Peyer's patch (tissue), 4 donors: ENCODE data around the gene CCDC192. TPM values are rescaled to one million over a fixed set of nuclear protein-coding genes. Genes with fewer than 3 reads are reported as not detected.
A peak's percentile ranks its signal among the peaks of the same experiment; 100 is the strongest.

Source experiments
- DNase-seq, 3 donors: peaks; one replicate each; pipeline ENCODE4 v3.0.0-alpha.2; 2017 to 2019
- H3K27ac ChIP-seq, 4 donors: fragments of 200-600 bp; sonication (generic); one replicate each; pipeline ENCODE4 v1.5.1; 2016 to 2019
- H3K27me3 ChIP-seq, 2 donors: fragments of 200-600 bp; sonication (generic); one replicate each; pipeline ENCODE4 v1.5.1; 2019
- H3K36me3 ChIP-seq, 3 donors: fragments of 200-600 bp; sonication (generic); one replicate each; pipeline ENCODE4 v1.5.1; 2016 to 2019
- H3K4me1 ChIP-seq, 4 donors: fragments of 200-600 bp; sonication (generic); one replicate each; pipeline ENCODE4 v1.5.1; 2016 to 2019
- H3K4me3 ChIP-seq, 4 donors: fragments of 200-600 bp; sonication (generic); 1 replicate in 3 of 4; 2 replicates in 1 of 4; pipeline ENCODE4 v1.5.1; 2016 to 2019; ENCODE audit warnings: mild to moderate bottlenecking in 1 of 4
- H3K9me3 ChIP-seq, 4 donors: fragments of 200-600 bp; sonication (generic); one replicate each; pipeline ENCODE4 v1.5.1; 2016 to 2019; ENCODE audit warnings: mild to moderate bottlenecking in 1 of 4
- CTCF ChIP-seq, 6 experiments: fragments of 450-650 bp in 4 of 6; fragments of 200-600 bp in 2 of 6; sonication (generic) in 1 of 6; IDR thresholded peaks; one replicate each; pipeline ENCODE4 v1.5.1; 2017 to 2019; ENCODE audit warnings: antibody characterized with exemption in 6 of 6, mild to moderate bottlenecking in 3 of 6, moderate library complexity in 1 of 6
- POLR2A ChIP-seq, 2 donors: fragments of 450-650 bp; IDR thresholded peaks; one replicate each; pipeline ENCODE4 v1.5.1; 2017; ENCODE audit warnings: antibody characterized with exemption in 2 of 2, mild to moderate bottlenecking in 2 of 2, moderate library complexity in 2 of 2
- total RNA-seq, 4 donors: library from RNA; depleted of rRNA; stranded (reverse); fragments of >200 nt; gene quantifications; one replicate each; pipeline ENCODE4 v1.1.0, GENCODE V29; 2016

Gene CCDC192
- total RNA-seq, 4 donors from 2014 or later = not detected

GRCh38 chr5:127958421-127959011, 255.3 kb downstream of the CCDC192 start:
- no peak overlapping the region for H3K4me3 ChIP-seq
- DNase-seq = no peak
- no peaks in the 10 kb centered on the region for H3K9me3 ChIP-seq
- peaks cover 0 to 40% (median 0%) of the 10 kb centered on the region in 4 donors for H3K4me1 ChIP-seq
- no peaks in the 10 kb centered on the region for H3K27me3 ChIP-seq
- H3K36me3 ChIP-seq = no peaks in the 10 kb centered on the region
- TF ChIP-seq CTCF (IDR thresholded peaks at IDR 0.05) (no peak), POLR2A (IDR thresholded peaks at IDR 0.05) (no peak)
- peak overlapping the region in 2 of 4 donors; percentile 16 to 41 for H3K27ac ChIP-seq

DNA sequence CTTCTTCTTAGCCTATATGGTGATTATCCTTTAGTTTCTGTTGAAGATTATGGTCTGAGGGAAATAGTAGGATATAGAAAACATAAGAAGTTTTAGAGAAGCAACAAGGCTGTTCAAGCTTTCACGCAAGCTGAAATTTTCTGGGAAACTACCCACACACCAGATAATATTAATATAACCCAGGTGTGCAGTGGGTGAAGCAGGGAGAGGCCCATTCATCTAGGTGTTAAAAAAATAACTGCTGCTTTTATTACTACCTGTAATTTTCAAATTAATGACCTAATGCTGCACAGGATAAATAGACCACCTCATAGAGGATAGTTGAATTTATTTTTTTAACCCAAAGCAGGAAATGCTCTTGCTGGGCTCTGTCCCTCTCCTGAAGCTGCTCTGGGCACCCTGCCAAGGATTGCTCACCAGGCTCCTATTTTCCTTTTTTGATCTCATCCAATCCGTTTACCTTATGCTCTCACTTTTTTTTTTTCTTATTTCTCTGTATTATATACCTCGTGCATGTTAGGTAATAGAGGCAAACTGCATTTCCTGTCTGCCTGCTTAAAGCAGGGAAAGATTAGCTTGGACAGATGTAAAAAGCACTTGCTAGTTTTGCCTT, 256.1 kb downstream of the CCDC192 start:
- Histone ChIP-seq H3K36me3 (no peaks in the 10 kb centered on the region), H3K4me3 (no peak overlapping the region), H3K9me3 (no peaks in the 10 kb centered on the region), H3K4me1 (peaks cover 0 to 40% (median 0%) of the 10 kb centered on the region in 4 donors), H3K27ac (peak overlapping the region in 3 of 4 donors; percentile 0 to 41 (median 16)), H3K27me3 (no peaks in the 10 kb centered on the region)
- DNase-seq = peak in 2 of 3 donors; percentile 62 to 73
- TF ChIP-seq POLR2A (IDR thresholded peaks at IDR 0.05) (no peak), CTCF (IDR thresholded peaks at IDR 0.05) (no peak)

DNA sequence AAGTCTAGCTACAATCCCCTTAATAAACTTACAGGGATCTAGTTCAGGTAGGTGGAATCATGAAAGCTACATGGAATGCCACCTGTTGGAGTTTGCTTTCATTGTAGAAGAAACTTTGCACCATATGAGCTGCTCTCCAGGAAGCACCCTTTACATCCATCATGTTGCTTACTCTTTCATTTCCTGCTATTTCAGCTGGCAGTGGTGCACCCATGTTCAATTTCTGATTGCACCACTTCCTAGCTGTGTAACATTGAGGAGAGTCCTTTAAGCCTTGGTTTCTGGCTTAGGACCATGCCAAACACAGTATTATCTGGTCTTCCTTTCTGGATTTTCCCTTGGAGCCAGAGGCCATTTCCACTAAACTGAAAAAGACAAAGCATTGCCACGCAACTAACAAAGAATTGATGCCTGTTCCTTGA, 257.1 kb downstream of the CCDC192 start:
- no peaks in the 10 kb centered on the region for H3K9me3 ChIP-seq
- TF ChIP-seq POLR2A (IDR thresholded peaks at IDR 0.05) (no peak), CTCF (IDR thresholded peaks at IDR 0.05) (no peak)
- DNase-seq = no peak
- peak overlapping the region in 2 of 4 donors; percentile 0 to 21 for H3K27ac ChIP-seq
- peaks cover 0 to 40% (median 0%) of the 10 kb centered on the region in 4 donors for H3K4me1 ChIP-seq
- no peaks in the 10 kb centered on the region for H3K27me3 ChIP-seq
- no peaks in the 10 kb centered on the region for H3K36me3 ChIP-seq
- H3K4me3 ChIP-seq = no peak overlapping the region

DNA sequence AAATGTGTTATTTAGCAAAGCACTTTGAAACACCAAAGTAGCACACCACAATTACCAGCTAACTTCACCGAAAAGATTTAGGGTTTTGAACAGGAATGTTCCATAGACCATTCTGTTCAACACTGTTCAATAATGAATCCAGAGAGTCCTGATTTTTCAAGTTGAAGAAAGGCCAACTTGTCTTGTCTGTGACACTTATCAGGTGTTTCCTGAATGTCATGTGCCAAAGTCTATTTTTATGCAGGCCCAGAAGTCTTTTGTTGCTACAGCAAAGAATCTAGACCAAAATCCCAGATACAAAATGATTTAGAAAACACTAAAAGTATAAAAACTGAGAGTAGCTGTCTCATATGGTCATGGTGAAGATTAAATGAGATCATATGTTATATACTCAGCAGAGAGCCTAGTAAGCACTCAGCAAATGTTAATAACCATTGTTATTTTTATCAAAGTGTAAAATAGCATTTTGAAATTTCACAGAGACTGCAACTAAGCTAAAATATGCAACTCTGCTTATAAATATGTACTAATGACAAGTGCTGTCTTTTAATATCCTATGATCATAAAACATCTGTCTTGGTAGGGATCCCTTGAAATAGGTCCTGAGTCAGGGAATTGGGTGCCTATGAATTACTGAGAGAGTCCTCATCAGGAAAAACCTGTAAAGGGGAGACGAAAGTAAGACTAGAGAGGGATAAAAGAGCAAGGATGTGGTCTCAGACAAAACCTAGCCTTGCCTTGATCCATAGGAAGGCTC, 258.0 kb downstream of the CCDC192 start:
- Histone ChIP-seq H3K4me3 (no peak overlapping the region), H3K27me3 (no peaks in the 10 kb centered on the region), H3K4me1 (peaks cover 0 to 40% (median 0%) of the 10 kb centered on the region in 4 donors), H3K27ac (peak overlapping the region in 3 of 4 donors; percentile 6 to 27 (median 10)), H3K9me3 (no peaks in the 10 kb centered on the region), H3K36me3 (no peaks in the 10 kb centered on the region)
- no peak for DNase-seq
- TF ChIP-seq POLR2A (IDR thresholded peaks at IDR 0.05) = no peak
- TF ChIP-seq CTCF (IDR thresholded peaks at IDR 0.05) = no peak

DNA sequence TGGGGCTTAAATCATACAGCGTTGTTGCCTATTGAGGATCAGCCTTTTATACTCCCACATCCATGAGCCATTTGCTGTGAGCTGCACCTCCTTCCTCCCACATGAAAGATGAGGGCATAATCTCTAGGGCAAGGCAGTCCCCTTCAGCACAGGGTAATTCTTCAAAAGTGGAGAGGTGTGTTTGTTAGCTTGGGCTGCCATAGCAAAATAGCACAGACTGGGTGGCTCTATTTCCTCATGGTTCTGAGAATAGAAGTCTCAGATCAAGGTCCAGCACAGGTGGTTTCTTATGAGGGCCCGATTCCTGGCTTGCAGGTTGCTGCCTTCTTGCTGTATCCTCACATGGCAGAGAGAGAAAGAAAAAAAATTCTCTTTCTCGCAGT, 258.6 kb downstream of the CCDC192 start:
- no peaks in the 10 kb centered on the region for H3K9me3 ChIP-seq
- H3K27me3 ChIP-seq = no peaks in the 10 kb centered on the region
- H3K4me1 ChIP-seq = peaks cover 0 to 40% (median 0%) of the 10 kb centered on the region in 4 donors
- peak in 1 of 3 donors; percentile 51 for DNase-seq
- peak overlapping the region in 2 of 4 donors; percentile 10 to 27 for H3K27ac ChIP-seq
- no peaks in the 10 kb centered on the region for H3K36me3 ChIP-seq
- TF ChIP-seq CTCF (IDR thresholded peaks at IDR 0.05) = no peak
- TF ChIP-seq POLR2A (IDR thresholded peaks at IDR 0.05) = no peak
- H3K4me3 ChIP-seq = no peak overlapping the region
